ENCODE data around the gene RBMS1.
"Not testable (repeated sequence)": the region's sequence is repeated elsewhere in the genome, so short reads cannot be mapped to it uniquely, and the experiment has no call there.

RBMS1 gene

DNA sequence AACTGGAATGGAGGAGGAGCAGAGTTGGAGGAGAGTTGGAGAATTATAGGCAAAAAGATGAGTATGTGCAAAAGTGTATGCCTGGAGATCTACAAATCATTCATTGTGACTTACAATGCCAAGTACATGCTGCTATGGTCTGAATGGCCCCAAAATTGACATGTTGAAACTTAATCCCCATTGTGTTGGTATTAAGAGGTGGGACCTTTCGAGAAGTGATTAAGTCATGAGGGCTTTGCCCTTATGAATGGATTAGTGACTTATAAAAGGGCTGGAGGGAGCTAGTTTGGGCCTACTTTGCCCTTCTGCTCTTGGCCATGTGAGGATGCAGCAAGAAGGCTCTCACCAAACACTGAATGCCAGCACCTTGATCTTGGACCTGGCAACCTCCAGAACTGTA, 6.3 kb upstream of the RBMS1 start:
- no peak for DNase-seq

DNA sequence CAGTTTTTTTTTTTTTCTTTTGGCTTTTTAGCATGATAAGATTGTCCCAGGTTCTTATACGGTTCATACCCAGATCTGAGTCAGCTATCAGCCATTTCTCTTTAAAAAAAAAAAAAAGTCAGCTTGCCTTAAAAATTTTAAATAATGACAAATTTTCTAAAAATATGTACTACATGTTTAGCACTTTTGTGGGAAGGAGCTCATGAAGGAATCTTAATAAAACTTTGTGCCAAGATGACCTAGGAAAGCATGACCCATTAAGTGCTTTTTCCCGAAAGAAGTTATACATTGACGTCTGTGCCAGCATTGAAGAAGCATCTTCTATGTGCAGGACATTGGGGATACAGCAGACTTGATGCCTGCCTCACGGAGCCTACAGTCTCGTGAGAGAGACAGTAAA, 4.5 kb upstream of the RBMS1 start:
- no peak for DNase-seq

DNA sequence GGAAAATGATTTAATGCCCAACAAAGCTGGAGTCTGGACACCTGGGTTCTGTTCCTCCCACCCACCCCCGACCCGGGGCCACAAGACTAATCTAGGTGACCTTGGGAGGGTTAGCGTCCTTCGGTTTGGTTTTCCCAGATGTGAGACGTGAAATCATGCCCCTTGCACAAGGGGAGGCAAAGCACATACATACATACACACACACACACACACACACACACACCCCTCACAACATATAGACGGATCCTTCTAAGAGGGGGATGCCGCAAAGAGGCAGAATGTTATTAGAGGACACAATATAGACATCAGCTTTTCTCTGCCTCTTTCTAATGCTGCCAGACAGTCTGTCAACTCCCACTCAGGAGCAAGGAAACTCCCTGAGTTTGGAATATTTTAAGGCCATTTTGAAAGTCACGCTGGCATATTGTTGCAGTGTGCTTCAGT, 616 bp upstream of the RBMS1 start:
- no peak for DNase-seq

DNA sequence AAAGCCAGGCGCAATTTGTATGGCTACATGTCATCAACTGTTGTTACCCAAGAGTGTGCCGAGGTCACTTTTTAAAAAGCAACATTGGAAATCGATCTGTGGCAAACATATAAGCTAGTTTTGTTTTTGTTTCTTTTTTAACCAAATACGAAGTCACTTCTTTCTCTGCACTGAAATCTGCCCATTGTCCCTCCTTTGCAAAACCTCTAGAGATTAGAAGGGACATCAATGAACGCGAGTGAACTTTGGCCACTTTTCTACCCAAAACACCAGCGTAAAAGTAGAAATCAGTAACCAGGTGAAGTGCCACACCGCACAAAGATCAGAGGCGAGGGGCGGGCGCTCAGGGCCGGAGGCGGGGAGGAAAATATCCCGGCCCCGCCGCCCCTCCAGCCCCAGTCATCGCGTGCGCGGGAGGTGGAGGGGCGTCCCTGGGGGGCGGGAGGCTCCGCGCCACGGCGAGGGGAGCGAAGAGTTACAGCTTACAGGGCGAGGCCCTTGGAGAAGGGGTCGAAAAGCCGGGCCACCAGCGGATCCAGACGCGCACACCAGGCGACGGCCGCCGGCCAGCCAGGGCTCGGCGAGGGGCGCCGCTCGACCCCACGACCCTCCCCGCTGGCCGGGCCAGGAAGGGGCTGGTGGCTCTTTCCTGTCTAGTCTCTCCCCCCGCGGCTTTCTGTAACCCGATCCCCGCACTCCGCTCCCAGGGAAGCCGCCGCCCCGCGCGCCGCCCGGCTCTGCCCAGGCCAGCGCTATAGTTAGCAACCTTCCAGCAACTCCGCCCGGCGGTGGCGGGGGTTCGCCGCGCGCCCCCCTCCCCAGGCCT, 993 bp downstream of the RBMS1 start:
- DNase-seq = peak; percentile 41

DNA sequence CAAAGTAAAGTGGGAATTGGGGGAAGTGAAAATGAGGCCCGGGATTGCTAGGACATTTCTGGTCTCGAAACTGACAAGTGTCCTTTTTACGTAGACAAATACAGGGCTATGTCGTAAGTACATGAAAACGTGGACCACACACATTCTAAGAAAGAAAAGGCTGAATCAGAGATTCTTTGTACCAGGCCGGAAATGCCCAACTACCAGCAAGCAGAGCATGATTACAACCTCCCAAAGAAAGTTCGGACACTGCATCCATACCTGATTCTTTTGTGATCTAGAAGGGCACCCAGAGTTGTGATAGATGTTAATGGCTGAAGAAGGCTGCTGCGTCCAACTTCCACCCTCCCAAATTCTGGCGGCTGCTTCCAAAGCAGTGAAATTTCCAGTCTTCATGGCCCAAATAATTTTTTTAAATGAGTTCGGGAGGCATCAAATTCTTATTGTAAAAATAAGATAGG, 1.7 kb downstream of the RBMS1 start:
- no peak for DNase-seq

DNA sequence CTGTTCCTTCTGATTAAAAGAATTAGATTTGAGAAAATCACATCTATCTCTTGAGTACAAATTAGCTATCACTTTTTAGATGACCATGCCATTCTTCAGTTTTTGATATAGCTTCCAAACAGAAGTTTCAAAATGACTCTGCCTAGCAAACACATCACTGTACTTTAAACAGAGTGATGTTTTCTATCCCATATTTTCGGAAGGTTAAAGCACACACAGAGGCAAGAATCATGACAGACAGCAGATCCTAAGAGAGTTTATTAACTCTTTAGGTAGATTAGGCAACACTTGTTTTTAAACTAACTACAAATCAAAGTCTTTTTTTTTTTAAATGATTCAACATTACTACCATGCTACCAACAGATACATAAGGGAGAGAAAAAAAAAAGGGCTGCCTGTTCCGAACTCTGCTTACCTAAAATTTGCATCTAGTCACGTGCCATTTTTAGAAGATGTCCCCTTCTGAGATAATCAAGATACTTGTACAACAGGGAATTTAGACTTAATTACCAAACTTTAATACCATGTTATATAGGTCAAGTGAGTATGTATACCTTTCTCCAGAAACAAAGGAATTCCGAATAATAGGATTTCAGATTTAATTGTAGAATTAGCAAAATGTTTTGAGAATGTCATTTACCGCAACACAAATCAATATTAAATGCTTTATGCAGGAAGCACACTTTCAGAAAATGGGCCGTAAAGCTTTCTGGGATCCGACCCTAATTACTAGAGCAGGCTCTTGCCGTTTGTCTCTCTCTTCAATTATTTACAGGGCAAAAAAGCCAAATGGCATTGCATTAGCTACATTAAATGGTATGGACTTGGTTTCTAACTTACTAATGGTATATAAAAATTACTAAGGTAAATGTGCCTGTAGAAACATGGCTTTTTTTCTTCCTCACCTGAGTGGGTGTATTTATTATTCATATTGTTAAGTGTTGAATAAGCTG, 2.6 kb downstream of the RBMS1 start:
- no peak for DNase-seq

DNA sequence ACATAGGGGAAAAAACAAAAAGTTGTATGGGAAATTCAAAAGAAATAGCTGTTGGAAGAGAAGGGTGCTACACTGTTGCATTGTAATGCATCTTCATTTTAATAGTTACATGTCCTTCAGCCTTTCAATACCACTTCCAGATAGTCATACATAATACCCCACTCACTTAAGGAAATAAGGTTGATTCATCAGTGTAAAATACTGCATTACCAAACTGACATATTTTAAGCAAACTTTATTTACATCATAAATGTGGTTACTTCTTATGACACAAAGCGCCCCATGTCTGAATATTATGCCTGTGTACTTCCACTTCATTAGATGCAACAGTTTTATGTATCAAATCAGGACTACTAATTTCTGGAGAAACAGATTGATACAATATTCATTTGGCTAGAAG, 4.5 kb downstream of the RBMS1 start:
- no peak for DNase-seq

DNA sequence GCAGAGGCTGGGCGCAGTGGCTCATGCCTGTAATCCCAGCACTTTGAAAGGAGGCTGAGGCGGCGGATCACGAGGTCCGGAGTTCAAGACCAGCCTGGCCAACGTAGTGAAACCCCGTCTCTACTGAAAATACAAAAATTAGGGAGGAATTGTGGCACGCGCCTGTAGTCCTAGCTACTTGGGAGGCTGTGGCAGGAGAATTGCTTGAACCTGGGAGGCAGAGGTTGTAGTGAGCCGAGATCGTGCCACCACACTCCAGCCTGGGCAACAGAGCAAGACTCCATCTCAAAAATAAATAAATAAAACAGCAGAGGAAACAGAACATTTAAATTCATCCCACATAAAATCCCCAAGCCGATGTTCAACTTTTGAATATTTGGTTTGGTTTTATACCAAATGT, 5.3 kb downstream of the RBMS1 start:
- DNase-seq = not testable (repeated sequence)

DNA sequence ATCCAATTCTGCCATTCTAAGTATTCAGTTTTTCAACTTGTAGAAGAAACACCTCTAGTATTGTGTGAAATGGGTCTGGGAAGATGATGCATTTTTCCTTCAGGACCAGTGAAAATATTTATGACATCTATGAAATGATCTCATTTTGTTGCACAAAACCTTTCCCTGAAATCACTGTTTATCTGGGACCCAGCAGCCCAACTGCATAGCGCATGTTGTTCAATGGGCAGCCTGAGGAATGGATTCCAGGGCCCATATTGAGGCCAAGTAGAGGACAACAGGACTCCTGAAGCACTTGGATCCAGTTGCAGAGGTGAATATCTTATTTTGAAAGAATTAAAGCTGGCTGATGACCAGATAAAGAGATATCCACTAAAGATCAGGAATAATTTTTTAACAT, 7.3 kb downstream of the RBMS1 start:
- DNase-seq = no peak

DNA sequence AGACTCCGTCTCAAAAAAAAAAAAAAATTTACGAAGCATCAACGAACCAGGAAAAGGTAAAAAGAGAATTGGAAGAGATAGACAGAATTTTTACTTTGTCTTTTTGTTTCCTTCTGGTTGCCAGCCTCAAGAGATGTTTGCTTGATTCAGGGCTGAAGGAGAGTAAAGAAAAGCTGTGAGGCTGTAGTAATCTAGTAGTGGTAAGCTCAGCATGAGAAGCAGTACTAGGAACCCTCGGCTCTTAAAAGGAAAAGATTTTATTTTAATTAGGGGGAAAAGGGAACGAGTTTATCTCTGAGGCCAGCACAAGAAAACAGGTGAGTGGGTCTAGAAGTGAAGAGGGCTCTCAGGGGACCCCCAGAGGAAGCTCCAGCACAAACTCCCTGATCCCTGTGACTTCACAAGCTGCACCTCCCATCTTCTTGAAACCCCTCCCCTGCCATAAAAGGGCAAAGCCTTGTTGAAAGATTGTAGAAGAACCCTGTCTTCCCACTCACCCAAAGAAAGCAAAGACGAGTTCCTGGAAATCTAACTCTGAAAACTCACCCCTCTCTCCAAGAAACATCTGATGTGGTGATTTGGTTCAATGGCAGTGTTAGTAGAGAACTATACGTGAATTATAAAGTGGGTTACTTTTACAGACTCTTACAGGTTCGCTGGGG, 8.6 kb downstream of the RBMS1 start:
- DNase-seq = no peak

DNA sequence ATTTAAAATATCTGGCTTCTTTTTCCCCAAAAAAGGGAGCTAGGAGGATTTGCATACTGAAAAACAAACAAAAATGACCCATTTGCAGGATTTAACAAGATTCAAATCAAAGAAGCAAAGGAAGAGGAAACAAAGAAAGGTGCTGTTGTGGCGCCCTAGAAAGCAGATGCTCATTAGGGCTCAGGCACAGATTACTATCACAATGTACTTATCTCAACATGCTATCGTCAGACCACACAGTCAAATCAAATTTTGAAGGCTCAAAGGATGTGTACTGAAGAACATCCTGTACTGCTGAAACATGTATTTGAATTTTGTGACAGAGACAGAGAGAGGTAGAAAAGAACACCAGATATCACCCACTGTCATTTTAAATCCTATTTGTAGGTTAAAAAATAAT, 10.9 kb downstream of the RBMS1 start:
- no peak for DNase-seq

DNA sequence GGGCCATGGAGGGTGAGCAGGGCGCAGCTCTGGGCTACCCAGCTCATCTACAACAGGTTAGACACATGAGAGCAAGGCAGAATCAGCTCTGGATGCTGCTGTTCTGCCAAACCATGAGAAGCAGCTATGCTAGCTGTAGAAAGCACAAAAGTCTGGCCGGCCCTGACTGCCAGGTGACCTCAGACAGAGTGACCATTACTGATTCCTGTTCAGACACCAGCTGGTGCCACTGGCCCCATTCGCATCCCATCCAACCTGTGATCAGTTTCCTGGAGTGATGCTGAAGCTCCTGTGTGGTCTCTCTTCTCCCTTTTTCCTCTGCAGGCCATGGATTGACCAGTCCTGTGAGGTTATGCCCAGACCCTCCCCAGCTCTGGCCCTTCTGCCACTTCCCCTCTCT, 14.3 kb downstream of the RBMS1 start:
- DNase-seq = no peak

DNA sequence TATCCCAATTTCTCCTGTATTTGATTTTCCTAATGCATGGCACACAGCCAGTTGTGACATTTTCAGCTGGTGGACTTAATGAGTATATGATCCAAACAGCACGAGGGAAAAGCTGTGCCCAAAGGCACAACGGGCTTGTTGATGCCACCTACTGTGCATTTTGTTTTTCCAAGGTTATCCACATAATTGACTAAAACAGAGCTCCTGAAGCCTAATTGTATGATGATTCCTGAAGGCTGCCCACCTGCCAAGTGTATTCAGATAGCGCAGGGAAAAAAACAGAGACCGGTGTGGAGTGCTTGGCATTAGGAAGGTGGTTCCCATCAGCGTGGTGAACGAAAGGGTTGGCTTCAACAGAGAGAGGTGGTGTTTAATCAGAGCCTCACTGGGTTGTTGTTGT, 14.9 kb downstream of the RBMS1 start:
- DNase-seq = no peak

DNA sequence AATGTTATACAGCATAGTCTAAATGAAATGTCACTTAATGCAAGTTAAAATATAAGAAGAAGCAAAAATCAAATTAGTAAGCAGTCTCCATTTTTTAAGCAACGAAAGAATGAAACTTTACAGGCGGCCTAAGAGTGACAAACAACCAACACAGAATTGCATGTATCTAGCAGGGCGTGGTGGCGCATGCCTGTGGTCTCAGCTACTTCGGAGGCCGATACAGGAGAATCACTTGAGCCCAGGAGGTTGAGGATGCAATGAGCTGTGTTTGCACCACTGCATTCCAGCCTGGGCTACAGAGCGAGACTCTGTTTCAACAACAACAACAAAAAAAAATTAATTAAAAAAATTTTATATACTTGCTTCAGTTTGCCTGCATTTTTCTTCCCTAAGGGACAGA, 16.6 kb downstream of the RBMS1 start:
- DNase-seq = no peak

DNA sequence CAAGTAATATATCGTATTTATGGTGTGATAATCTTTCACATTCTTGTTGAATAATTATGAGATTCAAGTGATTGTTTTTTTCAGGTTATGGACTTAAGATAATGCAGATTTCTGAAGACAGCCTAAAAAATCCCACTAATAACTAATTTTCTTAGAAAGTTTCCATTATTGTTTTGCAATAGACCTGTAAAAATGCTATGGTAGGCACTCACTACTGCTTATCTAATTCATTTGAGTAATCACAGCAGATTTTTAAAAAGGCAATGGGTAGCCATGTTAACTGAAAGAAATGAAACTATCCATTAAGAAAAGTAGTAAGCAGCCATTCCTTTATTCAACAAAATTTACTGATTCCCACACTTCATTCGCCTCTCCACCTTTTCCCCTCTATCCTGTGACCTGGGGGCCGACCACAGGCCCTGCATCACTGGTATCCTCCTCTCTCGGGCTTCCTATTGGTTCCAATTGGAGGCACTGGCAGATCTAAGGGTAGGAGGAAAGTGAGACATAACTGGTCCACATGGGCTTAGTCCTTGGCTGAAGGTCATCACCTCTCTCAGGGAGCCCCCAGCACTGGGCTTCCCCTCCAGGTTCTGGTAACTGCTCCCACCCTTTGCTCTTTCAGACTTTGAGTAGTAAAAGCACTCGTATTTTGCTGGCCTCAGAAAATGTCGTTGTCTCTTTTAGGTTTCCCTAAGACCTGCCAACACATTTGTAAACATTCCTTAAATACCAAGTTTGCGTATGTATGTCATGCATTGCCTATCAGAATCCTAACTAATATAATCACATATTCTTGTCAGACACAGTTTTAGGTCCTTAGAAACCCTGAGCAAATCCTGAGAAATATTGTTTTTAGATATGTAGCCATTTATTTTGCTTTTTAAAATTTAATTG, 18.5 kb downstream of the RBMS1 start:
- DNase-seq = no peak

DNA sequence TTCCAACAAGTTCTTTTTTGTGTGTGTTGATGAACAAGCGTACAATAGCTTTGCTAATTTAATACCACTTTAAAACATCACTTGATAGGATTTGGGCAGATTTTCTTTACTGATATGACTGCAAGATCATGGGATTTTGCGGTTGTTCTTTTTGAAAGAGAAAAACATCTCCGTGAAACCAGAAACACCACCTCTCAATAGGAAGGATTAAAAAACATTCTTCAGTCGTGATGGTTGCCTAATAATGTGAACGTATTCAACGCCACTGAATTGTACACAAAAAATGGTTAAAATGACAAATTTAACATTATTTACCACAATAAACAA, 19.3 kb downstream of the RBMS1 start:
- no peak for DNase-seq

DNA sequence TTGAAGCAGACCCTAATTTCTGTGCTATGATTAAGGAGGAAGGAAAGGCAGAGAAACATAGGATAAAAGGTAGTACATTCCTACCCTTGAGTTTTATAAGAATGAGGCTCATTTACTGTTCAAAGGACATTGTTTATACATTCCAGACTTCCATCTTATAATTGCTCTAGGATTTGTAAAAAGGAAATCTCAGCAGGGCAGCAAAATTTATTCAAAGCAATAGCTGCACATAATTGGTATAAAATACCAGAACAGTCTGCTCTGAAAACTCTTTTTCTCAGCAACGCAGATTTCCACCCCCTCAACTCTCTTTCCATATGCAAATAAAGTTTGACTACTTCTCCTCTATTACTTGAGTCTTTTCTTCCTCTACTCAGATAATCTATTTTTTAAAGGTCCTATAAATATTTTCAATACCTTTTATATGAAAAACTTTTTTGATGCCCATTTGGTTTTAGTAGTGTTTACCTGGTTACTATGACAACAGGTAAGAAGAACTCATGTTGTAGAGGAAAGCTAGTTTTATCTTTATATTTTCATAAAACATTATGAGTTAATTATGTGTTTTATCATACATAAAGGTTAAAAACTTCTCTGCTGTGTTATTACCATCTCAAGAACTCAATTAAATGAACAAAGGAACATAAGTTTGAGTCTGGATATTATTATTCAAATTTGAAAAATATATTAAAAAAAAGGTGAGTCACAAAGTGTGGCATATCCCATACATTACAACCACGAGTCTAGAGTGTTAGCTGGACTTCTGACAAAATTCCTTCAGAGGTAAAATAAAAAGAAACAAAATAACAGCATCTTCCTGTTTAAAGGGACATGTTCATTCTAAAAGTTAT, 19.9 kb downstream of the RBMS1 start:
- DNase-seq = no peak

DNA sequence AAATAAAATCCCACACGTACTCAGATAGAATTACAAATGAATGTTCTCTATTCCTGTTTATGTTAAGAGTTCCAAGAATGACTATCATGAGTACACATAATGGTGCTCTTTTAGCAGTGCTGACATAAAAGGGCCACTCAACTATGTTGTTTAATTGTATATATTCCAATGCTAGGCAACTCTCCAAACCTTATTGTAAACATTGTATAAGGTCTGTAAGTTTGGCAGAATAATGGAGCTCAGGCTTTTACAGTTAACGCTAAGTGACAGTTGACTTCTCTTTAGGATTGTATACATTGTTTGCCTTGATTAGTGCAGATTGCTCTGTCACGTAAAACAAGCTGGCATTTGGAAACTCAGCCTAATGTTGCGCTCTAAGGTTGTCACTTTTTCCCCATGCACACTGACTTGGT, 20.8 kb downstream of the RBMS1 start:
- DNase-seq = no peak

DNA sequence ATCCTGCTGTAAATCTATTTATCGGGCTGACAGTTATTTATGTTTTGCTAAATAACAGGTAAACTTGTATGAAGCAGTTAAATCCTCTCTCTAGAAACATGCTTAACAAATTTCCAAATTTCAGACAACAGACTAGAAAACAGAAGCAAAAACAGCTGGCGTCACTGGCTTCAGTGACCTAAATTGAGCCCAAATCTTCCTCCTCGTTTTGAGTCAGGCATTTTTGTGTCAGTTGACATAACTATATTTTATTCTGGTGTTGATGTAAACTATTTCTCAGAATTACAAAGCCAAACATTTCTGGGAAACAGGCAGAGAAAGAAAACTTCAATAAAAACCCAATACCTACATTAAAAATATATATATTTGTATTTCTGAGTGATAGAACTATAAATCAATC, 21.7 kb downstream of the RBMS1 start:
- DNase-seq = no peak

DNA sequence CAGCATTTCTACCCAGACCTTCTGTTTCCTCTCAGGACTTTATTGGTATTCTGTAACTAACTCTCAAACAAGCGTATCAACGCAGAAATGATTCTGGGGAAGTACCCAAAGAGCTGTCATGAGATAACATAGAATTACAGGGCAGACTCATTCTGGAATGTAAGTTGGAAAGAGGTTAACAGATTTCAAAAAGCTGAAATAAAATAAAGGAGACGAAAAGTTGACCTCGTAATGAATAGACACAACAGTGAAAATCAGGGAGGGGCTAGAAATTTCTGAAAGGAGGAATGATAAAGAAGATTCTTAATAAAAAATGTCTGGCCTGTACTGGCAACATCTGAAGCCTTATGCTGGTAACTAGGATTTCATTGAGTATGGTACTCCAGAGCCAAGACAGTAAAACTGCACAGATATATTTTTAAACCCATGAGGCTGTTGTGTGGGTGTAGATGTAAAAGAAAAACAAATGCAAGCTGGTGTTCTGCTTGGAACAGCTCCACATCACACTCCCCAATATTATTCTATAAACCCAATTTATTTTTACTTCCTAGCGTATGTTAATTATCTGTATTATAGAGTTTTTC, 23.9 kb downstream of the RBMS1 start:
- DNase-seq = no peak

DNA sequence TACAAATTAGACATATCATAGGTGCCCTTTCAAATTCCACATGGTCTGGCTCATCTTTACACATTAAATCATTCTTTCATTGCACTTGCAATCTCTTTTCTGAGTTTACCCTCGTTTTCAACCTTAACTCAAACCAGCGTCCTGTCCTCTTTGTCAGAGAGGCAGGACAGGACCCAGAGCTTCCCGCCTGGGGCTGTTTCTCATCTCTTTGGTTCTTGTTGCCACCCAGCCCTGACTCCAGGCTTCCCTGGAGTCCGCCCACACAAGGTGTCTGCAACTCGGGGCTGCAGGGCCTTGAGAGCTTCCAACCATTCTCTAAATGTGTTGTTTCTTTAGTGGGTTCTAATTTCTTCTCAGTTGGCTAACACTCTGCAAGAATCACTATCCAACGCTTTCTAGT, 24.4 kb downstream of the RBMS1 start:
- DNase-seq = no peak
